Right renal cortex interstitium (tissue), 3 donors: ENCODE data around the gene KSR2. TPM values are rescaled to one million over a fixed set of nuclear protein-coding genes. Genes with fewer than 3 reads are reported as not detected.

ENCODE experiments used
- DNase-seq, 3 donors: peaks; one replicate each; pipeline ENCODE4 v3.0.0-alpha.2; 2013; ENCODE audit warnings: low read depth in 3 of 3, low spot score in 2 of 3
- polyA plus RNA-seq, 3 donors: library from polyadenylated mRNA; unstranded; fragments of 120-200 nt; gene quantifications; one replicate each; pipeline ENCODE4 v1.2.1, GENCODE V29; 2013; ENCODE audit not compliant: insufficient read length in 3 of 3

KSR2 gene
- polyA plus RNA-seq, 3 donors: 0.75 to 0.89 (median 0.89) TPM

DNA sequence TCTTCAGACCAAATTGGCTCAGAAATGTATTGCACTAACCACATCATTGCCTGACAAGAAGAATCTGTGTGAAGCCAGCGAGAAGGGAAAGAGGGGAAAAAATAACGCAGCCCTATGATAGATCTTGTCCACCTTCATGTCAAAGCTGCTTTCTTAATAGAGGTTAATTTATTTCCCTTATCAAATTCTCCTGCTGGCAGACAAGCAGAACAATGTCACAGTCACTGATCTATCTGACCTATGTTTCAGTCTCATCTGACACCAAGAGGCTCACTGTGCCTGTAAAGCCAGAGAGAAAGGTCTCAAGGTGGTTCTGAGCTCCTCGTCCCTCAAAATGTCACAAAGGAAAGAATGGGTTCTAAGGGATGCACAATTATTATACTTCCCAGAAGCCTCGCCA lies 417.1 kb downstream of the KSR2 start:
- DNase-seq: no peak

DNA sequence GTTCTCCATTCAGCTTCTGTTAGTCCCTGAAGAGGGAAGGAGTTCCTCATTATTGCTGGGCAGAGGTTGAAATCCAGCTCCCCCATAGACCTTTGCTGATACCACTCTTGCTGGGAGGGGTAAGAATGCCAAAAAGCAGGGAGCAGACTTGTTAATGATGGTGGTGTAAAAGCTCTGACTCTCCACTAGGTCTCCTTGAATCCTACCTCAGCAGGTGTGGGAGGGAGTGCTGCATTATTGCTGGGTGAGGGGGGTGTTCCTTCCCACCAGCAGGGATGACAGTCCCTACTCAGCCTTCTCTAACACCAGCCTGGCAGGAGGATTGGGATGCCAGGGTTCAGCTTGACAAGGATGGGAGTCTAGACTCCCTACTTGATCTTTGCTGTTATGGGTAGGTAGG lies 421.6 kb downstream of the KSR2 start:
- DNase-seq: no peak

DNA sequence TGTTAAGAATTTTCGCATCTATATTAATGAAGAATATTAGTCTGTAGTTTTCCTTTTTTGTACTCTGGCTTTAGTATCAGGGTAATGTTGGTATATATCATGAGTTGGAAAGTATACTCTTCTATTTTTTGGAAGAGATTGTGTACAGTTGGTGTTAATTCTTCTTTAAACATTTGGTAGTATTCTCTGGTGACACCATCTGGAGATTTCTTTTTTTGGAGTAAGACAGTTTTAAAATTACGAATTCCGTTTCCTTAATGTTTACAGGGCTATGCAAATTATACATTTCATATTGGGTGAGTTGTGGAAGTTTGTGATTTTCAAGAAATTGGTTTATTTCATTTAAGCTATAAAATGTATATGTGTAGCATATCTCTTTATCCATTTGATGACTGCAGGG lies 423.6 kb downstream of the KSR2 start:
- DNase-seq: no peak

- DNase-seq: no peak
These were observed 428.8 kb downstream of the KSR2 start for GRCh38 chr12:117540011-117540410.

DNA sequence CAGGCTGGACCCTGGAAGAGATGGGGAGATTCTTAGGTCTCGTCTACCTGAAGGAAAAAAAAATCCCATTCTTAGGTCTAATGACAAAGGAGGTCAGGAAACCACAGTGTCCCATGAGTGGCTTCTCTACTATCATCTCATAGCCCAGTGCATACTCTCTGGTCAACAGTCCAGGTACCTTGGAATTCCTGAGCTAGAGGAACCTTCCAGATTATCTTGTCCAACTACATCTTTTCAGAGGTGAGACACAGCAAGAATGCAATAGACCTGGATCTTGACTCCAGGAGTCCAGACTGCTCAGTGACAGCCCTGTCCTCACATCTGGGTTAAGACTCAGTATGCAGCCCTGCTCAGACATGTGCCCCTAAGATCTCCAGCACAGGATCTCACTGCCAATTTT lies 429.9 kb downstream of the KSR2 start:
- DNase-seq: no peak

- DNase-seq: no peak
These were observed 430.6 kb downstream of the KSR2 start for GRCh38 chr12:117538032-117538690.

DNA sequence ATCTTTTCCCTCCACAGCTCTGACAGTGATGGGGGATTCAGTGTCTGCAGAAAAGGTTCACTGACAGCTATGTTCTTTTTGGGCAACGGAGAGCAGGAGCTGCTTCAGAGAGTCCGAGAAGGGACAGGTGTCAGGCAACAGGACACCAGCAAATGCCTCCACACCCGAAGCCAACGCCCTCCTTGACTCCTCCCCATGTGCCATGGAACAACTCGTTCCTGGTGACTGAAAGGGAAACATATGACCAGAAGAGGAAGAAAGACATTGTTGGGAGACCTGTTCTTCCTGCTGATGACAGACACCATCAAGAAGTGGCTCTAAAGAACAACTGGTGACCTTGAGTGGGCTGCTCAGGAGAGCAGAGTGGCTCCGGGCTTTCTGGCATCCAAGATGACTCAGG lies 435.1 kb downstream of the KSR2 start:
- DNase-seq: no peak

- no peak for DNase-seq
These were observed 438.0 kb downstream of the KSR2 start for GRCh38 chr12:117530796-117531195.

GRCh38 chr12:117528538-117528937 lies 440.3 kb downstream of the KSR2 start:
- no peak for DNase-seq

- no peak for DNase-seq
These were observed 441.3 kb downstream of the KSR2 start for GRCh38 chr12:117527479-117527855.

DNA sequence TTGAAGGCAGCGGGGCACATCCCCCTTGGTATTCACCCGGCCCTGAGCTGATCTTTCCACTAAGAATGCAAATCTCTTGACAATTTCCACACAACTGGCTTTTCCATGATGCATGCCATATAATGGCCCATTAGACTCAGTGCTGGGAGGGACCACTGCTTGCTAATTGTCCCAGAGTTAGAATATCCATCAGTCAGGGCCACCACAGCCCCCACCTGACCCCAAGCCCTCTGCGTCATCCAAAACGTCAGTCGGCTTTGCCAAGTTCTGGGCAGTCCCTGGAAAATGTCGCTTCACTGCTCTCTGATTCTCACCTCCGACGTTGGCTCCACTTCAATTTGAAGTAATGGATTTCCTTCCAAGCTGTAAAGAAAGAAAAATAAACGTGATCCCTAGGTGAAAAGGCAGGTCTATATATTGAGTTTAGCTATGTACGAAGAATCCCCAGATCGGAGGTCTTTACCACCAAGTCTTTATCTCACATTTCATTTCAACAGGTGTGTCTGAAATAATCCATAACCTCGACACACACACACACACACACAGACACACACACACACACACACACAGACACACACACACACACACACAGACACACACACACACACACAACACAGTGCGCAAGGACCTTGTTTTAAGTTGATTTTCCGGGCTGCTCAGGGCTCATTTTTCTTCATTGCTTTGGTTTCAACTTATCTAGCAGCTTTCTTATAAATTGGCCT lies 441.9 kb downstream of the KSR2 start:
- peak; percentile 16 to 47 (median 44) for DNase-seq

DNA sequence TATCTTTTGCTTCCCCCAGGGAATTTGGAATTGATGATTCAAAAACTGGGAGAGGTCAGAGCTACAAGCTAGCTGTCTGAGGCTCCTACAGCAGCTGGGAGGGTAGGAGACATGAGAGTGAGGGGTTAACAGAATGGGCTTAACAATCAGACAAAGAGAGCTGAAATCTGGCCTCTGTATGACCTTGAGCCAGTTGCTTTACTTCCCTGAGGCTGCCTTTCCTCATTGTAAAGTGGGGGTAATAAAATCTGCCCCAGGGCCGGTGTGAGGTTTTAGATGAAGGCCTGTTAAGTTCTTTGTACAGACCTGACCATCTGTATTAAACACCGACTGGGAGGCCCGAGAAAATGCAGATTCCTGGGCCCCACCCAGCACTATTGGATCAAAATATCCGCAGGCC lies 443.0 kb downstream of the KSR2 start:
- DNase-seq: no peak

DNA sequence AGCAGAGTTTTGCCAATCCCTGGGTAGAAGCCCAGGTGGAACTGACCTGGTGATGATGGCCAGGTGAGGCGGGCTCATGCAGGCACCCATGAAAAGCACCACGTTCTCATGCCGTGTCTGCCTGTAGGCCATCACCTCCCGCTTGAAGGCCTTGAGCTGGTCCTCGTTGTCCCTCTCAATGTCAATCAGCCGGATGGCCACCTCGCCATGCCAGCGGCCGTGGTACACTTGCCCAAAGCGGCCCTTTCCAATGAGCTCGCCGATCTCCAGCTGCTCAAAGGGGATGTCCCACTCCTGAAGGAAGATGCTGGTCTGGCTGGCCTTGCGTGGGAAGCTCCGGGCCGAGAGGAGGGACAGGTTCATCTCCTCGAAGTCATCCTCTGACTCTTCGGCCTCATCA lies 444.0 kb downstream of the KSR2 start:
- DNase-seq: no peak

DNA sequence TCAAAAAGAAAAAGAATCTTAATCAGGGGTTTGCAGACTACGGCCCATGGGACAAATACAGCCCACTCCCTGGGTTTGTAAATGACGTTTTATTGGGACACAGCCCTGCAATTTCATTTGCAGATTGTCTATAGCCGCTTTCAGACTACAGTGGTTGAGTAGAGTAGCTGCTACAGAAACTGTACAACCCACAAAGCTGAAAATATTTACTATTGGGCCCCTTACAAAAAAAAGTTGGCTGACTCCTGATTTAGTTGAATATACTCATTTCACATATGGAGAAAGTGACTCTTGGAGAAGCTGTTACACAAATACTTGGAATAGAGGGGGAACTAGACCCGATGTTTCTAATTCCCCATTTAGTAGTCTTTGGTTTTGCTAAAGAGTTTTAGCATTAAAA lies 444.8 kb downstream of the KSR2 start:
- DNase-seq: no peak

DNA sequence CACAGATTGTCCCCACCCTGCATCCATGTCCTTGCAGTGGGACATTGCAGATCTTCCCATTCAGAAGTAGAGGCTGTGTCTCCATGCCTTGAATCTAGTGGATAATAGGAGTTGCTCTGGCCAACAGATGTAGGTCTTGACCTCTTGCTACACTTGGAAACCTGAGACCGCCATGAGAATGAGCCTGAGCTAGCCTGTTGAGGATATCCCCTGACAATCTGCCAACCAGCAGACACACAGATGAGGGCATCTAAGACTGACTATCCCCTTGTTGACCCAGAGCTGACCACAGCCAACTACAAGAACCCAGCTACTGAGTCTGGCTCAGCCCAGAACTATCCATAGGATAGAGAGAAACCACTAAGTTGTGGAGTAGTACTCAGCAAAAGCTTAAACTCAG lies 446.2 kb downstream of the KSR2 start:
- DNase-seq: no peak

- DNase-seq: no peak
These were observed 446.9 kb downstream of the KSR2 start for GRCh38 chr12:117521867-117522266.

DNA sequence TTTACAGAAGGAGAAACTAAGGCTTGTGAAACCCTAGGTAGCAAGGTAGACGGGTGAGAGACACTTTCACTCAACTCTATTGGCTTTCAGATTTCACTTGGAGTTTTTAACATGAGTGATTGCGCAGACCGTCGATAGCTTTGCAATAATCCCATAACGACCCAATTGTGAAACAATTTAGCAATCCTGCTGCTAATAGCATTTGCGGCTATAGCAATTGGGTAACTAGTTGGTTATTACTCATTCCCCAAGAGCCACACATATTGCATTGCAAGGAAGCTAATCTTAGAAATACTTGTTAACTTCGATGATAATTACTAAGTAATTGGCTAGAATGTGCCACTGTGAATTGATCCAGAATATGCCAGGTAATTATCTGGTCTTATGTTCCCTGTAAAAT lies 447.4 kb downstream of the KSR2 start:
- no peak for DNase-seq

- DNase-seq: no peak
These were observed 450.1 kb downstream of the KSR2 start for GRCh38 chr12:117518594-117519270.

DNA sequence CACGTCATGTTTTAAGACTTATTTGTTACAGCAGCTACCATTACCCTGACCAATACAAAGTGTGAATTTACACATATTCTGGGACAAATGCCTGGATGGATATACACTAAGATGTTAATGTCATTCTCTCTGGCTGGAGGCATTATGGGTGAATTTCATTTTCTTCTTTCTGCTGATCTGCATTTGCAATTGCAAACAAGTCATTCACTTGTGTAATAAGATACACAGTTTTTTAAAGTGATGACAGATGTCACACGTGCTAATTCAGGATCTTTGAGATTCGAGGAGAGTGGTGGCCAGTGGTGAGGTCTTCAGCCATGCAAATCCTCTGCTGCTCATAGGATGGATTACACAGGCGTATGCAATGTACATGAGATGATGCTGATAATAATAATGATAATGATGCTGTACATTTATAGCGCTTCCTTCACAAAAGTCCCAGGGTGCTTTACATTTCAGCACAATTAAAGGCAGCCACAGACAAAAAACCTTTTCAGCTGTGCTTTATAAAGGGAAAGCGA lies 451.5 kb downstream of the KSR2 start:
- no peak for DNase-seq

GRCh38 chr12:117516034-117516433 lies 452.8 kb downstream of the KSR2 start:
- DNase-seq: no peak

DNA sequence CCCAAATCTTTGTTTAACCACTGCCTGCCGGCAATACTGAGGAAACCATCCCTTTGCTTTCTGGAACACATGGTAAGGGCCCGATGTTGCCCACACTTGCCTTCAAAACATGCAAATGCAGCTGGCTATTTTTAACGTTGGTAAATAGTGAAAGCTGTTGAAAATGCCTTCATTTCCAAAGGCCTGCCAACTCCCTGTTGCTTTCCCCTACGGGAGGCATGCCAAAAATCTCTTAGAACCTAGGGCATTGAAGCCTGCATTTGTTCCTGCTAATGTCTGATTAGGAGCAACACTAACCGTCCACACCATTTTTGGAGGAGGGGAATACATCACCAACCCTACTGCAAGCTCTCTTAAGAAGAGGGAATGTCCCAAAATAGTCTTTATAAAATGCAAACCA lies 454.8 kb downstream of the KSR2 start:
- no peak for DNase-seq

DNA sequence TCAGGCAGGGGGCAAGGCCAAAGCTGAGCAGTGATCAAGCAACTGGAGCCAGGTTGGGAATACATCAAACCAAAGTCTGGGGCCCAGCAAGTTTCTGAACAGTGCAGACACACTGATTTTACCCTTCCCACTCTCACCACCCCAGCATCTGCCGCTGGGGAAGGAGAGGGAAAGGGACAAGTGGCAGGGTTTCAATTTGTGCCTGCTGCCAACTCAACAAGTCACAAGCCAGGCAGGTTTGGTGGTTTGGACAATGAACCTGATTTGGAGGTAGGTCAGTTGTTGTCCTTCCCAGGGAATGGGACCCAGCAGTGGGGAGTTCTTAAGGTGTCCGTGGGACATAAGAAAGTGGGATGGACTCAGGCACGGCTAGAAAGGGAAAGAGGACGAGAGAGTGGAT lies 455.4 kb downstream of the KSR2 start:
- no peak for DNase-seq
